ENCODE data around the gene TJP1.

DNA sequence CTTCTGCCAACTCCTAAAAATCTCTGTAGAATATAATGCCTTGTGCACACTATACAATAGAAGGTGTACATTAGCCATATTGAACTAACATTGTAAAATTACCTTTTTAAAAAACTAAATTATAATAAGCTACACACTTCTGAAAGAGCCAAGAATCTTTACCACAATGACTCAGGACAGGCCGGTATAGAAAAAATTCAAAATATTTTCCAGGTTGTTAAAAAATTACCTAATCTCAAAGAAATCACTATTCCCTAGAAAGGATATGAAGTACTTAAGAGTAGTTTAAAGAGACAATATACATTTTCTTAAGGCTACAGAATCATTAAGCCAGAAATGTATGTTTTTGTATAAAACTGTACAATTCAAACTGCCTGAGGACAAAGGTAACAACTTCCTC is 48.5 kb downstream of the TJP1 start:
- TF ChIP-seq EZH2phosphoT487 (IDR thresholded peaks at IDR 0.05; ENCODE audit: borderline replicate concordance, low read length), result no peak
- TF ChIP-seq, protein P1, sequence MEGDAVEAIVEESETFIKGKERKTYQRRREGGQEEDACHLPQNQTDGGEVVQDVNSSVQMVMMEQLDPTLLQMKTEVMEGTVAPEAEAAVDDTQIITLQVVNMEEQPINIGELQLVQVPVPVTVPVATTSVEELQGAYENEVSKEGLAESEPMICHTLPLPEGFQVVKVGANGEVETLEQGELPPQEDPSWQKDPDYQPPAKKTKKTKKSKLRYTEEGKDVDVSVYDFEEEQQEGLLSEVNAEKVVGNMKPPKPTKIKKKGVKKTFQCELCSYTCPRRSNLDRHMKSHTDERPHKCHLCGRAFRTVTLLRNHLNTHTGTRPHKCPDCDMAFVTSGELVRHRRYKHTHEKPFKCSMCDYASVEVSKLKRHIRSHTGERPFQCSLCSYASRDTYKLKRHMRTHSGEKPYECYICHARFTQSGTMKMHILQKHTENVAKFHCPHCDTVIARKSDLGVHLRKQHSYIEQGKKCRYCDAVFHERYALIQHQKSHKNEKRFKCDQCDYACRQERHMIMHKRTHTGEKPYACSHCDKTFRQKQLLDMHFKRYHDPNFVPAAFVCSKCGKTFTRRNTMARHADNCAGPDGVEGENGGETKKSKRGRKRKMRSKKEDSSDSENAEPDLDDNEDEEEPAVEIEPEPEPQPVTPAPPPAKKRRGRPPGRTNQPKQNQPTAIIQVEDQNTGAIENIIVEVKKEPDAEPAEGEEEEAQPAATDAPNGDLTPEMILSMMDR (conservative IDR thresholded peaks at IDR 0.05; ENCODE audit: low read depth, low read length), result no peak
- TF ChIP-seq EZH2 (IDR thresholded peaks at IDR 0.05; ENCODE audit: low read length, unreplicated experiment), result no peak

All from PC-3 (cell line).